ENCODE results near the gene PLPP4. TPM values are rescaled to one million over a fixed set of nuclear protein-coding genes. Genes with fewer than 3 reads are reported as not detected.

PLPP4 gene
- total and polyA plus RNA-seq, 2 donors from 2014 or later, result 6.4 to 11.2 TPM

DNA sequence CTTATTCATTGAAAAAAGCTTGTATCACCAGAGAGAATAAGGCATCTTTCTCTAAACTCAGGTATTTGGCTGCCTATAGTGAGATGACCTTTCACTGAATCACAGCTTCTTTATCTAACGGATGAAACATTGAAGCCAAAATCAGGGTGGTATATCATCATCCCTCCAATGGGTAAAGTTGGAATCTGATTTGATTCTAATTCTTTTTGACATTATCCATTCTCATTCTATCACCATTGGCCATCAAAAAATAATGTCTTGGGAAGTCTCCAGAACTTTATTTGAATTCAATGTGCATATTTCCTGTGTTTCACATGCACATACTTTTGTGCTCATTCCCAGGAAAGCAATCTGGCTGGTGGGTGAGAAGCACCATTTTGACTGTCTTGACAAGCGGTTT, 95.2 kb downstream of the PLPP4 start:
- DNase-seq (no peak), FAIRE-seq (no peak)
- Histone ChIP-seq H3K9me3 (ENCODE audit: control insufficient read depth in 2 of 3, insufficient read depth in 1 of 3, low read length in 3 of 3) (peaks cover 0 to 13% (median 3%) of the 10 kb centered on the region in 3 donors), H3K27ac (ENCODE audit: low read depth in 2 of 2, low read length in 2 of 2) (no peak overlapping the region), H3K27me3 (ENCODE audit: control insufficient read depth, insufficient read depth, low read length) (no peaks in the 10 kb centered on the region), H3K4me3 (ENCODE audit: low read length in 3 of 3) (no peak overlapping the region), H3K9ac (ENCODE audit: low read length in 3 of 3) (no peak overlapping the region), H3K36me3 (ENCODE audit: control insufficient read depth in 2 of 3, insufficient read depth in 3 of 3, low read length in 3 of 3) (no peaks in the 10 kb centered on the region), H3K4me1 (ENCODE audit: control insufficient read depth in 2 of 3, insufficient read depth in 2 of 3, low read depth in 1 of 3, low read length in 3 of 3) (no peaks in the 10 kb centered on the region)
- TF ChIP-seq, protein P1, sequence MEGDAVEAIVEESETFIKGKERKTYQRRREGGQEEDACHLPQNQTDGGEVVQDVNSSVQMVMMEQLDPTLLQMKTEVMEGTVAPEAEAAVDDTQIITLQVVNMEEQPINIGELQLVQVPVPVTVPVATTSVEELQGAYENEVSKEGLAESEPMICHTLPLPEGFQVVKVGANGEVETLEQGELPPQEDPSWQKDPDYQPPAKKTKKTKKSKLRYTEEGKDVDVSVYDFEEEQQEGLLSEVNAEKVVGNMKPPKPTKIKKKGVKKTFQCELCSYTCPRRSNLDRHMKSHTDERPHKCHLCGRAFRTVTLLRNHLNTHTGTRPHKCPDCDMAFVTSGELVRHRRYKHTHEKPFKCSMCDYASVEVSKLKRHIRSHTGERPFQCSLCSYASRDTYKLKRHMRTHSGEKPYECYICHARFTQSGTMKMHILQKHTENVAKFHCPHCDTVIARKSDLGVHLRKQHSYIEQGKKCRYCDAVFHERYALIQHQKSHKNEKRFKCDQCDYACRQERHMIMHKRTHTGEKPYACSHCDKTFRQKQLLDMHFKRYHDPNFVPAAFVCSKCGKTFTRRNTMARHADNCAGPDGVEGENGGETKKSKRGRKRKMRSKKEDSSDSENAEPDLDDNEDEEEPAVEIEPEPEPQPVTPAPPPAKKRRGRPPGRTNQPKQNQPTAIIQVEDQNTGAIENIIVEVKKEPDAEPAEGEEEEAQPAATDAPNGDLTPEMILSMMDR (IDR thresholded peaks at IDR 0.05; ENCODE audit: borderline replicate concordance, extremely low read depth, insufficient read depth), result no peak
- intact Hi-C loops (cut with DNase I), result no loop called here

- no peak overlapping the region for H3K27ac ChIP-seq (ENCODE audit: low read depth in 2 of 2, low read length in 2 of 2)
- DNase-seq, result no peak
- intact Hi-C loops (cut with DNase I), result no loop called here
- H3K9me3 ChIP-seq (ENCODE audit: control insufficient read depth in 2 of 3, insufficient read depth in 1 of 3, low read length in 3 of 3), result peaks cover 0 to 13% (median 3%) of the 10 kb centered on the region in 3 donors
- TF ChIP-seq, protein P1 (IDR thresholded peaks at IDR 0.05; ENCODE audit: borderline replicate concordance, extremely low read depth, insufficient read depth), result no peak
- H3K9ac ChIP-seq (ENCODE audit: low read length in 3 of 3), result no peak overlapping the region
- H3K27me3 ChIP-seq (ENCODE audit: control insufficient read depth, insufficient read depth, low read length), result no peaks in the 10 kb centered on the region
- H3K4me3 ChIP-seq (ENCODE audit: low read length in 3 of 3), result no peak overlapping the region
- H3K36me3 ChIP-seq (ENCODE audit: control insufficient read depth in 2 of 3, insufficient read depth in 3 of 3, low read length in 3 of 3), result no peaks in the 10 kb centered on the region
- H3K4me1 ChIP-seq (ENCODE audit: control insufficient read depth in 2 of 3, insufficient read depth in 2 of 3, low read depth in 1 of 3, low read length in 3 of 3), result no peaks in the 10 kb centered on the region
- no peak for FAIRE-seq
These were observed 96.9 kb downstream of the PLPP4 start for GRCh38 chr10:120553911-120554310.

- intact Hi-C loops (cut with DNase I), result no loop called here
- Histone ChIP-seq H3K4me3 (ENCODE audit: low read length in 3 of 3) (no peak overlapping the region), H3K27me3 (ENCODE audit: control insufficient read depth, insufficient read depth, low read length) (no peaks in the 10 kb centered on the region), H3K9me3 (ENCODE audit: control insufficient read depth in 2 of 3, insufficient read depth in 1 of 3, low read length in 3 of 3) (peaks cover 0 to 13% (median 3%) of the 10 kb centered on the region in 3 donors), H3K4me1 (ENCODE audit: control insufficient read depth in 2 of 3, insufficient read depth in 2 of 3, low read depth in 1 of 3, low read length in 3 of 3) (no peaks in the 10 kb centered on the region), H3K9ac (ENCODE audit: low read length in 3 of 3) (no peak overlapping the region), H3K36me3 (ENCODE audit: control insufficient read depth in 2 of 3, insufficient read depth in 3 of 3, low read length in 3 of 3) (no peaks in the 10 kb centered on the region), H3K27ac (ENCODE audit: low read depth in 2 of 2, low read length in 2 of 2) (no peak overlapping the region)
- TF ChIP-seq, protein P1 (IDR thresholded peaks at IDR 0.05; ENCODE audit: borderline replicate concordance, extremely low read depth, insufficient read depth), result no peak
- DNase-seq, result no peak
- FAIRE-seq, result no peak
These were observed 98.4 kb downstream of the PLPP4 start for GRCh38 chr10:120555436-120555835.

Data from kidney (tissue), 14 donors.